Measurements from ENCODE around the gene ARID3B. TPM values are rescaled to one million over a fixed set of nuclear protein-coding genes. Genes with fewer than 3 reads are reported as not detected.

Gene ARID3B
- total RNA-seq, 1 donor from 2014 or later: 31.5 TPM

DNA sequence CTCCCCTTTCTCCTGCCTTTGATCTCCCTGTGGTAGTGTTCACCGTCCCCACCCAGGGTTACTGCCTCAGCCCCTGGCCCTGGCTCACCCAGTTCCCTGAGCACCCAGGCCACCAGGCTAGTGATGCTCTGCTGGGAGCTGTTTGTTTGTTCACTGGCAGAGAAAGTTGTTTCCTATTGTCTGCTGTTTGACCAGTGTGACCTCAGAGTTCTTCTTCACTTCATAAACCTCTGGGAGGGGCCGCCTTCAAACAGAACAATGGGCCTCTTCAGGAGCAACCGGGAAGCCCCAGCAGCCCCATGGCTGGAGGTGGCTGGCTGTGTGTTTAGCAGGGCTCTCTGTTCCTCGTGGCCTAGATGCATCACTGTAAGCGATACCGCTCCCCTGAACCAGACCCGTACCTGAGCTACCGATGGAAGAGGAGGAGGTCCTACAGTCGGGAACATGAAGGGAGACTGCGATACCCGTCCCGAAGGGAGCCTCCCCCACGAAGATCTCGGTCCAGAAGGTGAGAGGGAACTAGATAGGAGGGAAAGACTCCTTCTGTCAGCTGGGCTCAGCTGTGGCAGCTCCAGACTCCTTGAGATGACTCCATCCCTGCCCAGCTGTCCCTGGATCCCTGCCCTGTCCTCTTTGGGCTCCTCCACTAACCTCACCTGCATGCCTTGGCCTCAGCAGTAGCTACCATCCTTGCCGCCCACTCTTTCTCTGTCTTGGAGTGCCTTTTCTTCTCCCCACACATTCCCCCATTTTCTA, 78.0 kb downstream of the ARID3B start:
- H3K27ac ChIP-seq: no peak overlapping the region
- peaks cover 26% of the 10 kb centered on the region for H3K36me3 Mint-ChIP-seq
- TF ChIP-seq, protein P1, sequence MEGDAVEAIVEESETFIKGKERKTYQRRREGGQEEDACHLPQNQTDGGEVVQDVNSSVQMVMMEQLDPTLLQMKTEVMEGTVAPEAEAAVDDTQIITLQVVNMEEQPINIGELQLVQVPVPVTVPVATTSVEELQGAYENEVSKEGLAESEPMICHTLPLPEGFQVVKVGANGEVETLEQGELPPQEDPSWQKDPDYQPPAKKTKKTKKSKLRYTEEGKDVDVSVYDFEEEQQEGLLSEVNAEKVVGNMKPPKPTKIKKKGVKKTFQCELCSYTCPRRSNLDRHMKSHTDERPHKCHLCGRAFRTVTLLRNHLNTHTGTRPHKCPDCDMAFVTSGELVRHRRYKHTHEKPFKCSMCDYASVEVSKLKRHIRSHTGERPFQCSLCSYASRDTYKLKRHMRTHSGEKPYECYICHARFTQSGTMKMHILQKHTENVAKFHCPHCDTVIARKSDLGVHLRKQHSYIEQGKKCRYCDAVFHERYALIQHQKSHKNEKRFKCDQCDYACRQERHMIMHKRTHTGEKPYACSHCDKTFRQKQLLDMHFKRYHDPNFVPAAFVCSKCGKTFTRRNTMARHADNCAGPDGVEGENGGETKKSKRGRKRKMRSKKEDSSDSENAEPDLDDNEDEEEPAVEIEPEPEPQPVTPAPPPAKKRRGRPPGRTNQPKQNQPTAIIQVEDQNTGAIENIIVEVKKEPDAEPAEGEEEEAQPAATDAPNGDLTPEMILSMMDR (IDR thresholded peaks at IDR 0.05): no peak
- no peak for TF ChIP-seq EZH2 (IDR thresholded peaks at IDR 0.05)
- no peak for TF ChIP-seq EZH2phosphoT487 (IDR thresholded peaks at IDR 0.05)

DNA sequence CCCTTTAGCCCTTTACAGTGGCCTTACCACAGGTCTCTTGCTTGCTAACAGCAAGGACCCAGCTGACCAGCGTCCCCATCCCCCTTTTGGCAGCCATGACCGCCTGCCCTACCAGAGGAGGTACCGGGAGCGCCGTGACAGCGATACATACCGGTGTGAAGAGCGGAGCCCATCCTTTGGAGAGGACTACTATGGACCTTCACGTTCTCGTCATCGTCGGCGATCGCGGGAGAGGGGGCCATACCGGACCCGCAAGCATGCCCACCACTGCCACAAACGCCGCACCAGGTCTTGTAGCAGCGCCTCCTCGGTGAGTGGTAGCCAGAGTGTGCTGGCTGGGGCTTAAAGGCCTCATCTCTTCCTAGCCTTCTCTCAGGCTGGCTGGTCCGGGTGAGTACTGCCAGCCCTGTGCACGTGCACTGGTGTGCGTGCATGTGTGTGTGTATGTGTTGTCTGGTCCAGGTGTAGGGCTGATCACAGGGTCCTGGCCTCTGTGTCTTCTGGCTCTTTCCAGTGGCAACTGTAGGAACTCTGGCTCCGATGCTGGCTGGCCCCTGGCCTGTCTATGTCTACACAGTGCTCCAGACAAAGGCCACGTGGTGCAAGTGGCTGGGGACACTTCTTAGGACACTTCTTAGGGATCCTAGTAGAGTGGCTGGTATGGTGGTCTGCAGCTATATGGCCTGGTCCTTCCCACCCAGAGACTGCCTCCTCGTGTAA, 79.1 kb downstream of the ARID3B start:
- peaks cover 19% of the 10 kb centered on the region for H3K4me1 Mint-ChIP-seq
- Histone ChIP-seq H3K9me3 (ENCODE audit: low read depth) (no peaks in the 10 kb centered on the region), H3K36me3 (no peaks in the 10 kb centered on the region), H3F3A (ENCODE audit: low read depth) (peaks cover 14% of the 10 kb centered on the region), H3K27ac (no peak overlapping the region), H3K4me3 (no peak overlapping the region), H3K4me1 (peaks cover 11% of the 10 kb centered on the region), H3K4me2 (no peak overlapping the region), H4K20me1 (ENCODE audit: low read depth) (peaks cover 81% of the 10 kb centered on the region), H3K79me2 (ENCODE audit: low read depth) (peaks cover 53% of the 10 kb centered on the region), H3K9ac (no peak overlapping the region), H2AFZ (replicated peaks) (no peak overlapping the region), H3K27me3 (no peaks in the 10 kb centered on the region)
- H3K9me3 Mint-ChIP-seq: no peaks in the 10 kb centered on the region
- H3K27ac Mint-ChIP-seq: no peak overlapping the region
- DNase-seq (ENCODE audit: low spot score): no peak
- peaks cover 28% of the 10 kb centered on the region for H3K36me3 Mint-ChIP-seq
- no peak overlapping the region for H3K4me3 Mint-ChIP-seq
- H3K27me3 Mint-ChIP-seq (ENCODE audit: insufficient read depth, low read depth): peaks cover 2% of the 10 kb centered on the region
- TF ChIP-seq EZH2phosphoT487 (IDR thresholded peaks at IDR 0.05) (no peak), EZH2 (IDR thresholded peaks at IDR 0.05) (no peak)
- TF ChIP-seq, protein P1 (IDR thresholded peaks at IDR 0.05): no peak

More for the DNA sequence above, 78.0 kb downstream of the ARID3B start:
- peaks cover 19% of the 10 kb centered on the region for H3K4me1 Mint-ChIP-seq
- Histone ChIP-seq H3K4me3 (no peak overlapping the region), H2AFZ (replicated peaks) (no peak overlapping the region), H3K79me2 (ENCODE audit: low read depth) (peaks cover 53% of the 10 kb centered on the region), H3F3A (ENCODE audit: low read depth) (peaks cover 23% of the 10 kb centered on the region), H3K4me2 (no peak overlapping the region), H3K27me3 (peaks cover 1% of the 10 kb centered on the region), H4K20me1 (ENCODE audit: low read depth) (peaks cover 75% of the 10 kb centered on the region), H3K9me3 (ENCODE audit: low read depth) (no peaks in the 10 kb centered on the region), H3K4me1 (peaks cover 15% of the 10 kb centered on the region), H3K9ac (no peak overlapping the region), H3K36me3 (no peaks in the 10 kb centered on the region)
- H3K4me3 Mint-ChIP-seq: peak overlapping the region; percentile 17
- H3K9me3 Mint-ChIP-seq: no peaks in the 10 kb centered on the region
- peaks cover 4% of the 10 kb centered on the region for H3K27me3 Mint-ChIP-seq (ENCODE audit: insufficient read depth, low read depth)
- DNase-seq (ENCODE audit: low spot score): no peak
- H3K27ac Mint-ChIP-seq: no peak overlapping the region

DNA sequence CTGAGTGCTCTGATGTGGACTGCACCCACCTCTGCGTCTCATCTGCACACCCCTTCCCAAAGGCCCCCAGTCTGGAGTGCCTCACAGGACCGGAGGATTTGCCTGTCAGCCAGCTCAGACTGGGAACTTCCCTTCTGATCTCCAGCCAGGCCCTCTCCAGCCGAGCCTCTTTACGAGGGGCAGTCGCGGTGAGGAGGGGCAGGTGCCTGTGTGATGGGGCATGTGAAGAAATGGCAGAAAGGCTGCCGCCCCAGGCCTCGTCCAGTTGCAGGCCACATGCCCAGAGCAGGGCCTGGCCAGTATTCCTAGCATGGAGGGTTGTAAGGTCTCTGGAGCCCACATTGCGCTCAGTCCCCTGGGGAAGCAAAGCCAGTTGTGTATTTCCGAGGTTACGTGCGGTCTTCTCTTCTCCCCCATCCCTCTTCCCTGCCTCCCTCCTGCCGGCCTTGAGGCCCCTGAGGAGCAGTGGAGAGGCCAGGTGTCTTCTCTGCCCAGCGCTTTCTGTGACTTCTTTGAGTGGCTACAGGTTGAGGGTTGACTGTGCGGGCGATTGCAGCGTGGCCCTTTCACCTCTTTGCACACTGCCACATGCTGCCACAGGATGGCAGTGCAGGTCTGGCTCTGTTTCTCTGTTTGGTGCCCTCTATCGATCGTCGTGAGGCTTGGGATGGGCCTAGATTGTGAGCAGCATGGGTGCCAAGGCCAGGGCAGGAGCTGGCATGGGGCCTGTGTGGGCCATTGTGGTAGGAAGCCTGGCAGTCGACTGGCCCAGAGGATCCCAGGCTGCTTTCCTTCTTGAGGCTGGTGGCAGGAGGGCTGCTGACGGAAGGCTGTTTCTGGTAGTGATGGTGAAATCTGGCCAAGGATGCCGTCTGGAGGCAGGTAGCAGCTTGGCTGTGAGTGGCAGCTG, 79.9 kb downstream of the ARID3B start:
- no peak overlapping the region for H3K4me3 Mint-ChIP-seq
- Histone ChIP-seq H2AFZ (replicated peaks) (no peak overlapping the region), H4K20me1 (ENCODE audit: low read depth) (peaks cover 80% of the 10 kb centered on the region), H3K4me2 (no peak overlapping the region), H3K27me3 (no peaks in the 10 kb centered on the region), H3F3A (ENCODE audit: low read depth) (peaks cover 9% of the 10 kb centered on the region), H3K27ac (no peak overlapping the region), H3K4me1 (peaks cover 11% of the 10 kb centered on the region), H3K9me3 (ENCODE audit: low read depth) (no peaks in the 10 kb centered on the region), H3K36me3 (no peaks in the 10 kb centered on the region), H3K9ac (no peak overlapping the region), H3K79me2 (ENCODE audit: low read depth) (peaks cover 50% of the 10 kb centered on the region), H3K4me3 (no peak overlapping the region)
- peaks cover 33% of the 10 kb centered on the region for H3K36me3 Mint-ChIP-seq
- no peak overlapping the region for H3K27ac Mint-ChIP-seq
- TF ChIP-seq, protein P1 (IDR thresholded peaks at IDR 0.05): peak; percentile 92
- no peak for TF ChIP-seq EZH2phosphoT487 (IDR thresholded peaks at IDR 0.05)
- peaks cover 4% of the 10 kb centered on the region for H3K27me3 Mint-ChIP-seq (ENCODE audit: insufficient read depth, low read depth)
- peaks cover 19% of the 10 kb centered on the region for H3K4me1 Mint-ChIP-seq
- DNase-seq (ENCODE audit: low spot score): peak; percentile 84
- H3K9me3 Mint-ChIP-seq: no peaks in the 10 kb centered on the region
